Hippocampal formation (tissue), 2 donors: ENCODE data around the gene KLHDC8B.

ENCODE experiments used
- DNase-seq, 2 donors: peaks; one replicate each; lab custom pipeline; 2025; lab: John Stamatoyannopoulos, UW

Gene KLHDC8B

GRCh38 chr3:49158792-49159191 is 12.6 kb upstream of the KLHDC8B start:
- DNase-seq = no peak

- DNase-seq = no peak
These were observed 10.2 kb upstream of the KLHDC8B start for GRCh38 chr3:49161197-49161596.

- peak in 1 of 2 donors; percentile 7 for DNase-seq
These were observed 9.4 kb upstream of the KLHDC8B start for GRCh38 chr3:49161808-49162530.

- DNase-seq = no peak
These were observed 8.5 kb upstream of the KLHDC8B start for GRCh38 chr3:49162751-49163419.

GRCh38 chr3:49163609-49164008 is 7.8 kb upstream of the KLHDC8B start:
- DNase-seq = no peak

- no peak for DNase-seq
These were observed 6.2 kb upstream of the KLHDC8B start for GRCh38 chr3:49164983-49165720.

GRCh38 chr3:49165771-49166751 is 5.3 kb upstream of the KLHDC8B start, which contains the start of gene CCDC71:
Gene CCDC71 (minus strand): TSS chr3:49166331. CDS start chr3:49164208, 2,123 bp downstream.
- peak in 1 of 2 donors; percentile 51 for DNase-seq

GRCh38 chr3:49166752-49167556 is 4.4 kb upstream of the KLHDC8B start:
- DNase-seq = no peak

- no peak for DNase-seq
These were observed 667 bp upstream of the KLHDC8B start for GRCh38 chr3:49170744-49171118.

- DNase-seq = no peak
These were observed 540 bp downstream of the KLHDC8B start for GRCh38 chr3:49171775-49172500.

- DNase-seq = no peak
These were observed 1.2 kb downstream of the KLHDC8B start for GRCh38 chr3:49172551-49173041.

- DNase-seq = no peak
These were observed 1.9 kb downstream of the KLHDC8B start for GRCh38 chr3:49173116-49173791.

- DNase-seq = no peak
These were observed 2.4 kb downstream of the KLHDC8B start for GRCh38 chr3:49173792-49174170.

- DNase-seq = no peak
These were observed 3.1 kb downstream of the KLHDC8B start for GRCh38 chr3:49174397-49174985.

GRCh38 chr3:49175530-49175929 is 4.1 kb downstream of the KLHDC8B start:
- no peak for DNase-seq

- DNase-seq = no peak
These were observed 5.7 kb downstream of the KLHDC8B start for GRCh38 chr3:49177073-49177472.

GRCh38 chr3:49180116-49180515 is 8.7 kb downstream of the KLHDC8B start:
- no peak for DNase-seq

- DNase-seq = no peak
These were observed 10.0 kb downstream of the KLHDC8B start for GRCh38 chr3:49181351-49181750.

GRCh38 chr3:49182682-49183081 is 11.3 kb downstream of the KLHDC8B start:
- DNase-seq = no peak
